HG02571 (cell line): ENCODE data around the gene CLDN4.
"Not testable (repeated sequence)": the region's sequence is repeated elsewhere in the genome, so short reads cannot be mapped to it uniquely, and the experiment has no call there.

Source experiments
- ATAC-seq: cut with Tn5 transposase; IDR thresholded peaks from one replicate; pipeline ENCODE4 v1.9.1; 2021; ENCODE audit warnings: mild to moderate bottlenecking, moderate library complexity; ENCODE audit not compliant: unreplicated experiment

CLDN4 gene

GRCh38 chr7:73842067-73842976 lies 11.5 kb downstream of the CLDN4 start, which contains the start of gene METTL27:
TSS of gene METTL27 (minus strand) at chr7:73842516. CDS start at chr7:73842140, 376 bp downstream.
- peak; percentile 92 for ATAC-seq

- no peak for ATAC-seq
These were observed 13.3 kb downstream of the CLDN4 start for GRCh38 chr7:73844131-73844547.

GRCh38 chr7:73844848-73845460 lies 14.2 kb downstream of the CLDN4 start:
- no peak for ATAC-seq

GRCh38 chr7:73845701-73846195 lies 15.0 kb downstream of the CLDN4 start:
- ATAC-seq: not testable (repeated sequence)

- no peak for ATAC-seq
These were observed 17.3 kb downstream of the CLDN4 start for GRCh38 chr7:73847941-73848723.

- ATAC-seq: no peak
These were observed 20.0 kb downstream of the CLDN4 start for GRCh38 chr7:73850781-73851207.

GRCh38 chr7:73851410-73852338 lies 20.9 kb downstream of the CLDN4 start:
- ATAC-seq: peak; percentile 75

GRCh38 chr7:73852500-73852899 lies 21.7 kb downstream of the CLDN4 start:
- ATAC-seq: no peak

GRCh38 chr7:73856941-73857340 lies 26.1 kb downstream of the CLDN4 start:
- no peak for ATAC-seq

GRCh38 chr7:73858807-73859206 lies 28.0 kb downstream of the CLDN4 start:
- no peak for ATAC-seq

GRCh38 chr7:73860859-73861258 lies 30.1 kb downstream of the CLDN4 start, which contains the start of gene TMEM270:
TSS of gene TMEM270 (plus strand) at chr7:73861159. CDS start at chr7:73861195, 36 bp downstream.
- ATAC-seq: no peak

GRCh38 chr7:73861305-73861704 lies 30.5 kb downstream of the CLDN4 start:
- no peak for ATAC-seq

GRCh38 chr7:73864981-73865711 lies 34.4 kb downstream of the CLDN4 start:
- ATAC-seq: no peak

GRCh38 chr7:73865738-73866445 lies 35.1 kb downstream of the CLDN4 start:
- ATAC-seq: no peak

- ATAC-seq: no peak
These were observed 35.6 kb downstream of the CLDN4 start for GRCh38 chr7:73866446-73866767.

- ATAC-seq: no peak
These were observed 38.4 kb downstream of the CLDN4 start for GRCh38 chr7:73869011-73869798.

GRCh38 chr7:73870041-73870492 lies 39.3 kb downstream of the CLDN4 start:
- ATAC-seq: no peak
